Transverse colon (tissue), 4 donors: ENCODE data around the gene HPX. TPM values are rescaled to one million over a fixed set of nuclear protein-coding genes. Genes with fewer than 3 reads are reported as not detected.
A peak's percentile ranks its signal among the peaks of the same experiment; 100 is the strongest.

Source experiments
- DNase-seq: peaks from one replicate; pipeline ENCODE4 v3.0.0-alpha.2; 2019
- H3K27ac ChIP-seq, 4 donors: fragments of 200-600 bp; sonication (generic); 2 replicates each; pipeline ENCODE4 v1.5.1; 2016 to 2018; ENCODE audit warnings: inconsistent platforms in 4 of 4
- H3K27me3 ChIP-seq: fragments of 200-600 bp; sonication (generic); 2 replicates; pipeline ENCODE4 v1.5.1; 2017; ENCODE audit warnings: inconsistent platforms
- H3K36me3 ChIP-seq, 4 donors: fragments of 200-600 bp; sonication (generic); 2 replicates each; pipeline ENCODE4 v1.5.1; 2017 to 2019; ENCODE audit warnings: inconsistent platforms in 4 of 4
- H3K4me1 ChIP-seq, 4 donors: fragments of 200-600 bp; sonication (generic); 2 replicates each; pipeline ENCODE4 v1.5.1; 2017 to 2020; ENCODE audit warnings: inconsistent platforms in 4 of 4
- H3K4me3 ChIP-seq, 4 donors: fragments of 200-600 bp; sonication (generic); 1 replicate in 1 of 4; 2 replicates in 3 of 4; pipeline versions ENCODE4 v1.5.1 to v1.6.1; 2017 to 2019; ENCODE audit warnings: inconsistent platforms in 4 of 4
- H3K9me3 ChIP-seq, 2 donors: fragments of 200-600 bp; sonication (generic); 2 replicates each; pipeline ENCODE4 v1.5.1; 2017 to 2019; ENCODE audit warnings: inconsistent platforms in 2 of 2
- CTCF ChIP-seq, 5 experiments: fragments of 200-600 bp in 3 of 5; fragments of 450-650 bp in 2 of 5; sonication (generic) in 3 of 5; IDR thresholded peaks; 1 replicate in 2 of 5; 2 replicates in 3 of 5; pipeline ENCODE4 v1.5.1; 2016 to 2017; ENCODE audit warnings: antibody characterized with exemption in 5 of 5, inconsistent platforms in 3 of 5, mild to moderate bottlenecking in 2 of 5, moderate library complexity in 1 of 5
- EP300 ChIP-seq: sonication (generic); formaldehyde crosslinking; IDR thresholded peaks from one replicate; pipeline ENCODE4 v1.6.1; 2017; ENCODE audit warnings: antibody characterized with exemption, low read depth
- POLR2A ChIP-seq: fragments of 450-650 bp; IDR thresholded peaks from one replicate; pipeline ENCODE4 v1.6.1; 2016; ENCODE audit warnings: antibody characterized with exemption, mild to moderate bottlenecking, moderate library complexity
- POLR2AphosphoS5 ChIP-seq, 3 donors: sonication (generic); formaldehyde crosslinking; IDR thresholded peaks; one replicate each; pipeline ENCODE4 v1.6.1; 2016; ENCODE audit warnings: antibody characterized with exemption in 3 of 3
- WGBS, 2 donors: methylation state at CpG; one replicate each; pipeline ENCODE4 v1.1.5; 2018; ENCODE audit warnings: low coverage in 1 of 2; 5-methylcytosine and 5-hydroxymethylcytosine counted together
- in situ Hi-C, 4 donors: fragments of 200-750 bp; cut with MboI; loops; one replicate each; pipeline versions ENCODE4 v1.15.0 to v1.15.1; 2017; ENCODE audit warnings: low sequenced_read_pairs in 3 of 4, low pct_ligation_motif_present in 1 of 4, low pct_unique_long_range_greater_than_20kb in 1 of 4
- intact Hi-C: fragments of 100-400 bp; cut with DNase I; formaldehyde crosslinking; loops from one replicate; pipeline ENCODE4 v1.15.1; 2023; ENCODE audit warnings: low total_unique reads
- total RNA-seq, 4 donors: library from RNA; depleted of rRNA; stranded (reverse); fragments of >200 nt; gene quantifications; one replicate each; pipeline ENCODE4 v1.1.0, GENCODE V29; 2016

The HPX gene
- total RNA-seq, 4 donors from 2014 or later: 1.8 to 4.6 TPM; not detected in 2

- in situ Hi-C loops (no loop called here), intact Hi-C loops (no loop called here)
- Histone ChIP-seq H3K36me3 (no peaks in the 10 kb centered on the region), H3K27ac (peak overlapping the region in 1 of 4 donors; percentile 11), H3K4me3 (no peak overlapping the region), H3K9me3 (no peaks in the 10 kb centered on the region), H3K27me3 (no peaks in the 10 kb centered on the region), H3K4me1 (peaks cover 0 to 15% (median 5%) of the 10 kb centered on the region in 4 donors)
- 80% methylated on average over 16 of the region's 16 CpGs; no CpG with 5 or more reads in 1 of the 2 donors for WGBS, 2 donors
- TF ChIP-seq CTCF (IDR thresholded peaks at IDR 0.05): no peak
- TF ChIP-seq EP300: no peak
- no peak for TF ChIP-seq POLR2A
- no peak for TF ChIP-seq POLR2AphosphoS5 (IDR thresholded peaks at IDR 0.05)
- no peak for DNase-seq
These were observed 36.3 kb downstream of the HPX start for GRCh38 chr11:6404342-6405051.

- intact Hi-C loops: no loop called here
- Histone ChIP-seq H3K27ac (peak overlapping the region in 2 of 4 donors; percentile 31 to 34), H3K4me1 (peaks cover 0 to 15% (median 5%) of the 10 kb centered on the region in 4 donors), H3K9me3 (no peaks in the 10 kb centered on the region), H3K36me3 (no peaks in the 10 kb centered on the region), H3K27me3 (no peaks in the 10 kb centered on the region), H3K4me3 (no peak overlapping the region)
- WGBS, 2 donors: 95% methylated on average over 8 of the region's 8 CpGs; no CpG with 5 or more reads in 1 of the 2 donors
- no peak for TF ChIP-seq POLR2A
- TF ChIP-seq CTCF (IDR thresholded peaks at IDR 0.05): no peak
- TF ChIP-seq EP300: no peak
- TF ChIP-seq POLR2AphosphoS5 (IDR thresholded peaks at IDR 0.05): no peak
- DNase-seq: no peak
- in situ Hi-C loops: no loop called here
These were observed 37.2 kb downstream of the HPX start for GRCh38 chr11:6403539-6403938.

- 69% methylated on average over 6 of the region's 7 CpGs; no CpG with 5 or more reads in 1 of the 2 donors for WGBS, 2 donors
- Histone ChIP-seq H3K27me3 (no peaks in the 10 kb centered on the region), H3K27ac (peak overlapping the region in 2 of 4 donors; percentile 30 to 31), H3K4me3 (no peak overlapping the region), H3K36me3 (no peaks in the 10 kb centered on the region), H3K4me1 (peaks cover 0 to 17% (median 5%) of the 10 kb centered on the region in 4 donors), H3K9me3 (no peaks in the 10 kb centered on the region)
- intact Hi-C loops (no loop called here), in situ Hi-C loops (no loop called here)
- TF ChIP-seq POLR2AphosphoS5 (IDR thresholded peaks at IDR 0.05): no peak
- no peak for TF ChIP-seq EP300
- TF ChIP-seq POLR2A: no peak
- no peak for TF ChIP-seq CTCF (IDR thresholded peaks at IDR 0.05)
- peak; percentile 57 for DNase-seq
These were observed 38.2 kb downstream of the HPX start for GRCh38 chr11:6402561-6402981.

GRCh38 chr11:6402061-6402470, 38.7 kb downstream of the HPX start:
- in situ Hi-C loops: no loop called here
- Histone ChIP-seq H3K27ac (peak overlapping the region in 3 of 4 donors; percentile 13 to 26 (median 23)), H3K36me3 (no peaks in the 10 kb centered on the region), H3K4me1 (peaks cover 0 to 22% (median 5%) of the 10 kb centered on the region in 4 donors), H3K4me3 (no peak overlapping the region), H3K9me3 (no peaks in the 10 kb centered on the region), H3K27me3 (no peaks in the 10 kb centered on the region)
- no peak for TF ChIP-seq CTCF (IDR thresholded peaks at IDR 0.05)
- no peak for TF ChIP-seq EP300
- TF ChIP-seq POLR2A: no peak
- no peak for TF ChIP-seq POLR2AphosphoS5 (IDR thresholded peaks at IDR 0.05)
- no peak for DNase-seq
- WGBS, 2 donors: 91% methylated on average over 12 of the region's 12 CpGs; no CpG with 5 or more reads in 1 of the 2 donors
- intact Hi-C loops: no loop called here
